Hepatocyte (in vitro differentiated cells): ENCODE data around the gene ZNF689. TPM values are rescaled to one million over a fixed set of nuclear protein-coding genes. Genes with fewer than 3 reads are reported as not detected.
A peak's percentile ranks its signal among the peaks of the same experiment; 100 is the strongest.

Experiments
- DNase-seq: peaks from one replicate; pipeline ENCODE4 v3.0.0-alpha.2; 2016; ENCODE audit warnings: low spot score
- H2AFZ ChIP-seq: fragments of 200-600 bp; sonication (generic); 2 replicates; pipeline ENCODE4 v1.6.0; 2016; ENCODE audit warnings: antibody characterized with exemption, mild to moderate bottlenecking
- H3K27ac ChIP-seq: fragments of 200-600 bp; sonication (generic); 2 replicates; pipeline ENCODE4 v1.5.1; 2016; ENCODE audit warnings: mild to moderate bottlenecking
- H3K27me3 ChIP-seq: fragments of 200-600 bp; sonication (generic); 2 replicates; pipeline ENCODE4 v1.6.1; 2016
- H3K36me3 ChIP-seq: fragments of 200-600 bp; sonication (generic); replicated peaks from 2 replicates; pipeline ENCODE4 v1.5.1; 2016; ENCODE audit warnings: low read depth; ENCODE audit not compliant: insufficient read depth
- H3K4me1 ChIP-seq: fragments of 200-600 bp; sonication (generic); 2 replicates; pipeline ENCODE4 v1.5.1; 2016; ENCODE audit warnings: mild to moderate bottlenecking, moderate library complexity; ENCODE audit not compliant: insufficient read depth
- H3K4me2 ChIP-seq: fragments of 200-600 bp; sonication (generic); 2 replicates; pipeline ENCODE4 v1.6.0; 2016
- H3K4me3 ChIP-seq: fragments of 200-600 bp; sonication (generic); 2 replicates; pipeline ENCODE4 v1.5.1; 2016; ENCODE audit warnings: mild to moderate bottlenecking
- H3K79me2 ChIP-seq: fragments of 200-600 bp; sonication (generic); 2 replicates; pipeline ENCODE4 v1.6.0; 2017; ENCODE audit warnings: mild to moderate bottlenecking
- H3K9me2 ChIP-seq: fragments of 200-600 bp; sonication (generic); replicated peaks from 2 replicates; pipeline ENCODE4 v1.6.0; 2017; ENCODE audit warnings: mild to moderate bottlenecking; ENCODE audit not compliant: insufficient read depth
- H3K9me3 ChIP-seq: fragments of 200-600 bp; sonication (generic); 2 replicates; pipeline ENCODE4 v1.5.1; 2016; ENCODE audit warnings: low read depth, mild to moderate bottlenecking
- H4K20me1 ChIP-seq: fragments of 200-600 bp; sonication (generic); 2 replicates; pipeline ENCODE4 v1.6.0; 2016; ENCODE audit warnings: mild to moderate bottlenecking; ENCODE audit not compliant: insufficient read depth, poor library complexity, severe bottlenecking
- CTCF ChIP-seq: fragments of 200-600 bp; sonication (generic); IDR thresholded peaks from 2 replicates; pipeline ENCODE4 v1.5.1; 2016; ENCODE audit warnings: antibody characterized with exemption, mild to moderate bottlenecking; ENCODE audit not compliant: poor library complexity
- EZH2 ChIP-seq: fragments of 200-600 bp; sonication (generic); IDR thresholded peaks from 2 replicates; pipeline ENCODE4 v1.6.1; 2016; ENCODE audit warnings: antibody characterized with exemption, mild to moderate bottlenecking, borderline replicate concordance
- EZH2phosphoT487 ChIP-seq: fragments of 200-600 bp; sonication (generic); IDR thresholded peaks from one replicate; pipeline ENCODE4 v1.6.1; 2018; ENCODE audit warnings: antibody characterized with exemption, mild to moderate bottlenecking, low read depth, moderate library complexity; ENCODE audit not compliant: unreplicated experiment, severe bottlenecking
- WGBS: methylation state at CpG from one replicate; pipeline ENCODE4 v1.1.6; 2016; ENCODE audit warnings: low lambda C conversion rate; ENCODE audit errors: missing lambda C conversion rate; 5-methylcytosine and 5-hydroxymethylcytosine counted together
- polyA plus RNA-seq: library from polyadenylated mRNA; unstranded; fragments of >200 nt; fragmentation: Nextera tagmentation; extraction: Ambion mirVana; gene quantifications from 2 replicates; pipeline ENCODE4 v1.2.1, GENCODE V29; 2016
- total RNA-seq: library from RNA; depleted of rRNA; stranded (reverse); fragments of >200 nt; gene quantifications from 2 replicates; pipeline ENCODE4 v1.2.3, GENCODE V29; 2014

Gene ZNF689
- total and polyA plus RNA-seq, 2 experiments from 2014 or later = 8.0 to 8.7 TPM

- Histone ChIP-seq H3K79me2 (peaks cover 6% of the 10 kb centered on the region), H3K9me2 (no peaks in the 10 kb centered on the region), H3K27me3 (no peaks in the 10 kb centered on the region), H3K4me3 (no peak overlapping the region), H3K4me1 (no peaks in the 10 kb centered on the region), H4K20me1 (no peaks in the 10 kb centered on the region), H2AFZ (no peak overlapping the region), H3K36me3 (no peaks in the 10 kb centered on the region), H3K9me3 (no peaks in the 10 kb centered on the region), H3K4me2 (no peak overlapping the region), H3K27ac (peak overlapping the region; percentile 42)
- DNase-seq = no peak
- 79% methylated on average over 4 of the region's 4 CpGs for whole genome bisulfite sequencing
- TF ChIP-seq EZH2phosphoT487 = no peak
- no peak for TF ChIP-seq EZH2
- no peak for TF ChIP-seq CTCF
Observed at GRCh38 chr16:30602616-30603277, 7.4 kb downstream of the ZNF689 start.

GRCh38 chr16:30601966-30602365 lies 8.2 kb downstream of the ZNF689 start:
- Histone ChIP-seq H4K20me1 (no peaks in the 10 kb centered on the region), H3K4me2 (no peak overlapping the region), H3K9me2 (no peaks in the 10 kb centered on the region), H3K9me3 (no peaks in the 10 kb centered on the region), H3K79me2 (no peaks in the 10 kb centered on the region), H3K27ac (no peak overlapping the region), H2AFZ (no peak overlapping the region), H3K4me1 (no peaks in the 10 kb centered on the region), H3K36me3 (no peaks in the 10 kb centered on the region), H3K4me3 (no peak overlapping the region), H3K27me3 (no peaks in the 10 kb centered on the region)
- WGBS = 86% methylated on average over 4 of the region's 4 CpGs
- TF ChIP-seq EZH2 = no peak
- no peak for TF ChIP-seq CTCF
- TF ChIP-seq EZH2phosphoT487 = no peak
- DNase-seq = no peak

- no peak overlapping the region for H3K4me2 ChIP-seq
- H4K20me1 ChIP-seq = no peaks in the 10 kb centered on the region
- no peaks in the 10 kb centered on the region for H3K36me3 ChIP-seq
- no peaks in the 10 kb centered on the region for H3K27me3 ChIP-seq
- H3K27ac ChIP-seq = no peak overlapping the region
- no peaks in the 10 kb centered on the region for H3K9me3 ChIP-seq
- H3K79me2 ChIP-seq = no peaks in the 10 kb centered on the region
- WGBS = 83% methylated on average over 2 of the region's 2 CpGs
- no peak overlapping the region for H3K4me3 ChIP-seq
- DNase-seq = no peak
- H2AFZ ChIP-seq = no peak overlapping the region
- TF ChIP-seq EZH2 = no peak
- TF ChIP-seq EZH2phosphoT487 = no peak
- no peak for TF ChIP-seq CTCF
- no peaks in the 10 kb centered on the region for H3K4me1 ChIP-seq
- no peaks in the 10 kb centered on the region for H3K9me2 ChIP-seq
Observed at GRCh38 chr16:30600929-30601328, 9.3 kb downstream of the ZNF689 start.
